Renal pelvis (tissue), 12 donors: Measurements from ENCODE around the gene TUBG2. TPM values are rescaled to one million over a fixed set of nuclear protein-coding genes. Genes with fewer than 3 reads are reported as not detected.
"Not testable (repeated sequence)": the region's sequence is repeated elsewhere in the genome, so short reads cannot be mapped to it uniquely, and the experiment has no call there.

Source experiments
- DNase-seq: peaks from one replicate; pipeline ENCODE4 v3.0.0-alpha.2; 2013
- long read RNA-seq, 16 experiments: transcript quantifications; one replicate each; lab custom pipeline, GENCODE V29; 2026
- polyA plus RNA-seq, 3 donors: library from polyadenylated mRNA; unstranded; fragments of 120-200 nt; gene quantifications; one replicate each; pipeline ENCODE4 v1.2.1, GENCODE V29; 2013; ENCODE audit not compliant: insufficient read length in 3 of 3

Gene TUBG2
- polyA plus RNA-seq: 10 to 100 TPM; 25.1 to 42.7 (median 38.7) TPM
- long read RNA-seq, donor 1, partial matches to known transcripts: 0 of 4 reads
- long read RNA-seq, donor 1, other reads (novel, unspliced or antisense): 0 of 4 reads
- long read RNA-seq, donor 2, partial matches to known transcripts: 0 of 4 reads
- long read RNA-seq, donor 2, other reads (novel, unspliced or antisense): 0 of 4 reads
- long read RNA-seq, donor 3, partial matches to known transcripts: 0 of 2 reads
- long read RNA-seq, donor 3, other reads (novel, unspliced or antisense): 0 of 2 reads
- long read RNA-seq, donor 4, partial matches to known transcripts: 0 of 2 reads
- long read RNA-seq, donor 4, other reads (novel, unspliced or antisense): 0 of 2 reads
- long read RNA-seq, donor 5: 0 reads
- long read RNA-seq, donor 6, partial matches to known transcripts: 0 of 4 reads
- long read RNA-seq, donor 6, other reads (novel, unspliced or antisense): 0 of 4 reads
- long read RNA-seq, donor 7, transcript TUBG2-201 (11 exons, 1,761 nt): major isoform, 5 of 5 reads
- long read RNA-seq, donor 7, partial matches to known transcripts: 0 of 5 reads
- long read RNA-seq, donor 7, other reads (novel, unspliced or antisense): 0 of 5 reads
- long read RNA-seq, donor 8, partial matches to known transcripts: 0 of 3 reads
- long read RNA-seq, donor 8, other reads (novel, unspliced or antisense): 0 of 3 reads
- long read RNA-seq, donor 9, partial matches to known transcripts: 0 of 2 reads
- long read RNA-seq, donor 9, other reads (novel, unspliced or antisense): 0 of 2 reads
- long read RNA-seq, donor 10, transcript TUBG2-201 (11 exons, 1,761 nt): major isoform, 5 of 5 reads
- long read RNA-seq, donor 10, partial matches to known transcripts: 0 of 5 reads
- long read RNA-seq, donor 10, other reads (novel, unspliced or antisense): 0 of 5 reads
- long read RNA-seq, donor 11, partial matches to known transcripts: 0 of 1 reads
- long read RNA-seq, donor 11, other reads (novel, unspliced or antisense): 0 of 1 reads
- long read RNA-seq, donor 12, transcript TUBG2-201 (11 exons, 1,761 nt): major isoform, 7 of 7 reads
- long read RNA-seq, donor 12, partial matches to known transcripts: 0 of 7 reads
- long read RNA-seq, donor 12, other reads (novel, unspliced or antisense): 0 of 7 reads
- long read RNA-seq, donor 13: 0 reads
- long read RNA-seq, donor 14: 0 reads
- long read RNA-seq, donor 15: 0 reads
- long read RNA-seq, donor 16, partial matches to known transcripts: 0 of 3 reads
- long read RNA-seq, donor 16, other reads (novel, unspliced or antisense): 0 of 3 reads

DNA sequence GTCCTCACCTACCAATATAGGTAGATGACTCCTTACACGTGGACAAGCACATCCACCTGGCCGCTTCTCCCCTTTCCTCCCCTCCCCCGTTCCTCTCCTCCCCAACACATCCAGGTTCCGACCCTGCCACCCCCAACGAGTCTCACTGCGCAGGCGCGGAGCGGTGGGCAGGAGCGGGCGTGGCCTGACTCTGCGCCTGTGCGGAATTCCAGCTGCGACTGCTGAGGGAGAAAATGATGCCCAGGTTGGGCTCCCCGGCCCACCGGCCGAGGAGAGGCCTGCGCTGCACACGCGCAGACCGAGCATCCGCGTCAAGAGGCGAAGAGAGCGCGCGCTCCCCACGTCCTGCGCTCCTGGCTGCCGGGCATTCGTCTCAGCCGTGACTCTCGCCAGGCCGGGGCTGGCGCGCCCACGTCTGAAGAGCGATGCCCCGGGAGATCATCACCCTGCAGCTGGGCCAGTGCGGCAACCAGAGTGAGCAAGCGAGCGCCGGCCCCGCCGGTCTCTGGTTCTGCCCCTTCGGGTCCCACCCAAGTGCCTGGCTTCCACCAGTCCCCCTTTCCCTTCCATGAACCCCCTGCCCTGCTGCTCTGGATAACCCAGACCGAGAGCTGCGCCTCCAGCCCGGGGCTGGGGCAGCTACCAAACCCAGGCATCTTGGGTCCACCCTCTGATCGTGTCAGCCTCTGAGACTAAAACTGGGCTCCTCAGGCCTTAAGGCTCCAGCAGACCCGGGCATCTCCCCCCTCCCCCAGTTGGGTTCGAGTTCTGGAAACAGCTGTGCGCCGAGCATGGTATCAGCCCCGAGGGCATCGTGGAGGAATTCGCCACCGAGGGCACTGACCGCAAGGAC, at the start of gene TUBG2:
TUBG2 (plus strand) TSS at position 206 of the 853 bp plus-strand sequence; CDS start at position 426, 220 bp downstream.
- DNase-seq: peak; percentile 92

DNA sequence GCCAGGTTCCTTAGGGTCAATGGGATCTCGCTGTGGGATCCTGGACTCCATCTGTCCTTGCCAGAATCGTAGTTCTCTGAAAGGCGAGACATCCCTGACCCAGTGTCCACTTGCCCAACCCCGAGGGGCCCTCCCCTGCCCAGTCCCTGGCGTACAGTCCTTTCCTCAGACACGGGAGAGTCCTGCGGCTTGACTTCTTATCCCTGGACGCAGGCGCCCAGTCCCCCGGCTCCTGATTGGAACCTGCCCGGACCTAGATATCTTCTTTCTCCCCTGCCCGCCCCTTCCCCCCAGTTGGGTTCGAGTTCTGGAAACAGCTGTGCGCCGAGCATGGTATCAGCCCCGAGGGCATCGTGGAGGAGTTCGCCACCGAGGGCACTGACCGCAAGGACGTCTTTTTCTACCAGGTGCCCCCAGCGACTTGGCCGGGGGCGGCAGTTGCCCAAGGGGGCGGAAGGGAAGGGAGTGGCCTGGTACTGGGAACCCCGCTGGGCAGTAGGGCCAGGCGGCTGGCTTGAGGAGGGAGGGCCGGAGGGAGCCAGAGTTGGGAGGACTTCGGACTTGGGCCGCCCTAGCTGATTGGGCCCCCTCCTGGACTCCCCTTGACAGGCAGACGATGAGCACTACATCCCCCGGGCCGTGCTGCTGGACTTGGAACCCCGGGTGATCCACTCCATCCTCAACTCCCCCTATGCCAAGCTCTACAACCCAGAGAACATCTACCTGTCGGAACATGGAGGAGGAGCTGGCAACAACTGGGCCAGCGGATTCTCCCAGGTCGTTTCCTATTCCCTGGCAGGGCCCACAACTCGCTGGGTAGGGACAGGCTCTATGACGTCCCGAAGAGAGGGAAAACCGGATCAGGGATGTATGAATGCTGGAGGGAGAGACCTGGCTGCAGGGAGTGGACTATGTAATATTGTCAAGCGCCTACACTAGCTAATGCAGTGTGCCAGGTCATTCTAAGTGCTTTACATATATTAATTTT, 49.0 kb upstream of the TUBG2 start:
- DNase-seq: peak; percentile 26

DNA sequence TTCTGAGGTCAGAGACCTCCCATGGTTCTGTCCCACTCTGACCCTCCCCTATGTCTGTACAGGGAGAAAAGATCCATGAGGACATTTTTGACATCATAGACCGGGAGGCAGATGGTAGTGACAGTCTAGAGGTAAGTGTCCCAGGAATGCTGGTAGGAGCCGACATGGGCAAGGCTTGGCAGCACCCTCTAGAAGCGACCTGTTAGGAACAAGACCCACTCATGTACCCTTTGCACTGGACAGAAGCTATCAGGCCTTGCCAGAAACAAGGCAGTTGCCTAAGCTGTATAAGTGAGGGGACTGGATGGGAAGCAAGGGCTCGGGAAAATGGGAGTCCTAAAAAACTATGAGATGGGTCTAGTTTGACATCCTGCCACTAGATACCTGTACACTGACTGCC, 47.1 kb upstream of the TUBG2 start:
- no peak for DNase-seq

DNA sequence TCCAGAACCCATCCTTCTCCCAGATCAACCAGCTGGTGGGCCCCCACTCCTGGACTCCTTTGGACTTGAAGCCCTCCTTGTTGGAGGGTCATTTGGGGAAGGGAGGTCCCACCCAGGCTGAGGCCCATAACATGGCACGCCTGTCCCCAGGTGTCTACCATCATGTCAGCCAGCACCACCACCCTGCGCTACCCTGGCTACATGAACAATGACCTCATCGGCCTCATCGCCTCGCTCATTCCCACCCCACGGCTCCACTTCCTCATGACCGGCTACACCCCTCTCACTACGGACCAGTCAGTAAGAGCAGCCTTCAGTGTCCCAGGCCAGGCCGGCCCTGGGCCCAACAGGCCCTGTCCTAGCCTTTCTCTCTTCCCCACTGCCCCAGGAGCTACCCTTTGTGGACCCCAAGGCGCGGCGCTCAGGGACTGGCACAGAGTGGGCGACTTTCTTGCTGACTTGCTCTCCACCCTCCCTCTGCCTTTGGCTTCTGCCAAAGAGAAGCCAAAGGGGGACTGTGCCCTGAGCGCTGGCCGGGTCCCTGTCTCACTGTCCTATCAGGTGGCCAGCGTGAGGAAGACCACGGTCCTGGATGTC, 45.3 kb upstream of the TUBG2 start:
- DNase-seq: no peak

DNA sequence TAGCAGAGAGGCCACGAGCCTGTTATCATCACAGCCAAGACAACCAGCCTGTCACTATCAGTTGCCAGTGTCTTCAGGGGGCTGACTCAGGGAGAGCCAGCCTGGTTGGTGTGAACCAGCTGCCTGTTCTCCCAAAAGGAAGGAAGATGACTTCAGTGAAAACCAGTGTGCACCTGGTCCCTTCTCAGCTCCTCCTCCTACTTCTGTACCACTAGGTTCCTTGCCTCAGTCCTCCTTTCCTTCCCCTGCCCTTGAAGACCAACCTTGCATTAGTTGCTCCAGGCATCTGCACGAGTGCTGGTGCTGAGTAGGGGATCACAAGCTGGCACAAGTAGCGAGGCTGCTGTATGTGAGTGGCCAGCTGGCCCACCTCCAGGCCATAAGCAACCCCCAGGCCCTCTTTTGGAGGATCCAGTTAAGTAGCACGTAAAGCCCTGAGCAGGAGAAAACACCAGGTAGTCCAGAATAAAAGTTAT, 41.1 kb upstream of the TUBG2 start:
- no peak for DNase-seq

DNA sequence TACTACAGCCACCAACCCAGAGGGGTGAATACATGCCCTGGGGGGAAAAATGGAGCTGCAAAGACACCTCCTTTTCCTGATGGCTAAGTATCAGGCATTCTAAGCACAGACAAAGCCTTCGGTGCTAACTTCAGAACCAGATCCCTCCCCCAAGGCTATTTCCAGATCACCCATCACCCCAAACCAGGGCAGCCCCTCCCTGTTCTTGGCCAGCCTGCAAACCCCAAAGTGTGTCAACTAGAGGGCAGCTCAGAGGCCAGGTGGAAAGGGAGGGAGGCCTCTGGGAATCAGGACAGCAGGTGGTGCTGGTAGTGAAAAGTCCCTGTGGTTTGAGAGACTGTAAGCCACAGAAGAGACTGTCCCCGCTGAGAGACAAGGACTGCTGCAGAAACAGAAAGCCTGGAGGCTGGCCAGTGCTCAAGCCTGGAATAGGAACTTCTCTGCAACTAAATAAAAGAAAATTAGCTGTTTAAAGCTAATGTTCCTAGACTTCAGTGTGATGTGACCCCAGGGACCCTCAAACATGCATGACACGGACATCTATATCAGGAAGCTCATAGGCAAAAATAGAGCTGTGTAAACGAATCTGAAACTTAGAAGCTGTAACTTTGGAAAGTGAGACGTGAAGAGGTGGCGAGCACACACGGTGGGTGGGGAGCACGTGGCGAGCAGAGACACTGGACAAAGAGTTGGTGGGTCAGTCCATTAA, 40.5 kb upstream of the TUBG2 start:
- DNase-seq: no peak

DNA sequence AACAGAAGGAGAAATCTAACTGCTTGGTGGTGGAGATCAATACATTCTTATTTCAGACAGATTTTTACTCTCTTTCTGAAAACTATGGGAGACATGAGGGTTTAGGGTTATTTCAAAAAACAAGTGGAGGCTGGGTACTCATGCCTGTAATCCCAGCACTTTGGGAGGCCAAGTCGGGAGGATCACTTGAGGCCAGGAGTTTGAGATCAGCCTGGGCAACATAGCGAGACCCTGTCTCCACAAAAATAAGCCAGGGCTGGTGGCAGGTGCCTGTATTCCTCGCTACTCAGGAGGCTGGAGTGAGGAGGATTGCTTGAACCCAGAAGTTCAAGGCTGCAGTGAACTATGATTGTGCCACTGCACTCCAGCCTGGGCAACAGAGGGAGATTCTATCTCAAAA, 37.1 kb upstream of the TUBG2 start:
- DNase-seq: not testable (repeated sequence)

DNA sequence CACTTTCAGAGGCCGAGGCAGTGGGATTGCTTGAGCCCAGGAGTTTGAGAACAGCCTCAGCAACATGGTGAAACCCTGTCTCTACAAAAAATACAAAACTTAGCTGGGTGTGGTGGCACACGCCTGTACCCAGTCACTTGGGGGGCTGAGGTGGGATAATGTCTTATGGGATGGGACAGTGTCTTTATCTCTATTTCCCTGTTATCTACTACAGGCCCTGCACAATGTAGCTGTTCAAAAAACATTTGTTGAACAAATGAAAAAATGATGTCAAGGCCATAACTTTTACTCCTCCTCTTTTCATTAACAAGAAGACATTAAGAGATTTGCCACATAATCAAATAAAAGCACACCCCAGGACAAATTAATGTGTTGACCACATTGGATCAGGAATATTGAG, 35.8 kb upstream of the TUBG2 start:
- DNase-seq: no peak

DNA sequence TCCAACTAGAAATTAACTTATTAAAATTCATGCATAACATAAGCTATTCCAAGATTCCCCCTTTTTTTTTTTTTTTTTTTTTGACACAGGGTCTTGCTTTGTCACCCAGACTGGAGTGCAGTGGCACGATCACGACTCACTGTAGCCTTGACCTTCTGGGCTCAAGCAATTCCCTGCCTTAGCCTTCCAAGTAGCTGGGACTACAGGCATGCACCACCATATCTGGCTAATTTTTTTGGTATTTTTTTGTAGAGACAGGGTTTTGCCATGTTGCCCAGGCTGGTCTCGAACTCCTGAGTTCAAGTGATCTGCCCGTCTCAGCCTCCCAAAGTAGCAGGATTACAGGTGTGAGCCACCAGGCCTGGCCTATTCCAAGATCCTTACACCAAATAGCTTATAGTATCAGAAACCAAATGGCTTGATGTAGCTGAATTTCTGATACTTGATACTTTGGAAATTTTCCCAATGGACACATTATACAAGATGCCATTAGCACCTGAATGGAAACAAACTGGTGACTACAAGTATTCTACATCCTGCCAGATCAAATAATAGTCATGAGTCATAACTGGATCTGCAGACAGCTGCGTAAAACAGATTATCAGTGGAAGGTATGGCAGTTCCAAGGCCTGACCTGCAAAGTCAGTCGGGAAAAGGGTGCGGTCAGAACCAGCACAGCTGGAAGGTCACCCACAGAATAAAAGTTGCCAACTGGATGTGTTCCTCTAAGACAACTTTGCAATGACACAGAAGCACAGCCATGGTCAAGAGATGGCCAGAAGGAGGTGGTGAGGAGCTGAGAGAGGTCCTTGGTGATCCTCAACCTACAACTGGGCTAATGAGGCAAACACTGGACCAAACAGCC, 35.1 kb upstream of the TUBG2 start:
- DNase-seq: no peak

DNA sequence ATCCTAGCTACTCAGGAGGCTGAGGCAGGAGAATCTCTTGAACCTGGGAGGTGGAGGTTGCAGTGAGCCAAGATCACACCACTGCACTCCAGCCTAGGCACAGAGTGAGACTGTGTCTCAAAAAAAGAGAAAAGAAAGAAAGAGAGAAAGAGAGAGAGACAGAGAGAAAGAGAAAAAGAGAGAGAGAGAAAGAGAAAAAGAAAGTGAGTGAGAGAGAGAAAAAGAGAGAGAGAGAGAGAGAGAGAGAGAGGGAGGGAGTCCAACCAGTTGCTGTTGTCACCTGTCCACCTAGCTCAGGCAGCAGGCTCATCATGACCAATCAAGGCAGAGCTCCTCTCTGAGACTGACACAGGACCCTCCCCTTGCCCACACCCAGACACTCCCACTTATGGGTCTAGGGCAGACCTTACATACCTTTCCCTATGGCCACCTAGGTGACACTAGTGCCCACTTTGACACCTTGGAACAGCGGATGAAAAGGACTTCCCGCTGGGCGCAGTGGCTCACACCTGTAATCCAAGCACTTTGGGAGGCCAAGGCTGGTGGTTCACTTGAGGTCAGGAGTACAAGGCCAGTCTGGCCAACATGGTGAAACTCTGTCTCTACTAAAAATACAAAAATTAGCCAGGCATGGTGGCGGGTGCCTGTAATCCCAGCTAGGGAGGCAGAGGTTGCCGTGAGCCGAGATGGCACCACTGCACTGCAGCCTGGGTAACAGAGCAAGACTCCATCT, 31.9 kb upstream of the TUBG2 start:
- DNase-seq: not testable (repeated sequence)

DNA sequence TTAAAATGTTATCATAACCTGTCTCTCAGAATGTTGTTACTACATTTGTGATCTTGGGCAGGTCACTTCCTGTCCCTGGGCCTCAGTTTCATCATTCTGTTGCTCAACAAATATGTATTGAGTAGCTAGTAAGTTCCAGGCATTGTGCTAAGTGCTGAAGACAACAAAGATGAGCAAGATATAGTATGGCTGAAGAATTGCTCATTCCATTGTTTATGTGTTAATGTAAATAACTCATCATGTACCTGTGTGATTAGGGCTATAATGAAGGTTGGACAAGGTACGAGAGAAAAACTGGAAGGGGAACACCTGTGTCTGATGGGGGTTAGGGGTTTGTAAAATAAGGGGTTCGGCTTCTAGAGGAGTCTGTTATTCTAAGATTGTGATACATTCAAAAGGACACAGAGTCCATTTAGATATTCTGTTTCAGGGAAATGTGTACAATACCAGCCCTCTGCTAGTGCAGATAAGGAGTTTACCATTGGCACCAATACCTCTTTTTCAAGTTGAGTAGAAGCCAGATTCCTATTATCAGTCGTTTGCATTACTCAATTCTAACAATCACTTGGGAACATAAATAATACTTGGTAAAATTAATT, 29.6 kb upstream of the TUBG2 start:
- DNase-seq: no peak

DNA sequence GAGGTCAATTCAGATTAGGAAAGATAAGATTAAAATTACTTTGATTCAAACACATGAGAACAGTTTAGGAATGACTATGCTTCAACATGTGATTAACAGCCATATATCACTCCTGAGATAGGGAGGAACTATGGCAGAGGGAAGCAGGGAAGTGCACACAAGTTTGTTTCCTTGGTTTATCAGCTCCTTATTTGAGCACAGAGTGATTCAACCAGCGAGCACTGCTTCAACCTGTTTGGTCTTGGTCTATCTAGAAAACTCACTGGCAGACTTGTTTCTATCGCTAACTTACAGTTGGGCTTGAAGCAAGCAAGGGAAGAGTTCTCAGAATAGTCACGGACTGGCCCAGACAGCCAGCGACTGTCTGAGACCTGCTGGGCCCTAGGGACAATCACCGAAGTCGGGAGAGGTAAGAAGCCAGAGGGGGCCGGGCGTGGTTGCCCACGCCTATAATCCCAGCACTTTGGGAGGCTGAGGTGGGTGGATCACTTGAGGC, 26.1 kb upstream of the TUBG2 start:
- no peak for DNase-seq

DNA sequence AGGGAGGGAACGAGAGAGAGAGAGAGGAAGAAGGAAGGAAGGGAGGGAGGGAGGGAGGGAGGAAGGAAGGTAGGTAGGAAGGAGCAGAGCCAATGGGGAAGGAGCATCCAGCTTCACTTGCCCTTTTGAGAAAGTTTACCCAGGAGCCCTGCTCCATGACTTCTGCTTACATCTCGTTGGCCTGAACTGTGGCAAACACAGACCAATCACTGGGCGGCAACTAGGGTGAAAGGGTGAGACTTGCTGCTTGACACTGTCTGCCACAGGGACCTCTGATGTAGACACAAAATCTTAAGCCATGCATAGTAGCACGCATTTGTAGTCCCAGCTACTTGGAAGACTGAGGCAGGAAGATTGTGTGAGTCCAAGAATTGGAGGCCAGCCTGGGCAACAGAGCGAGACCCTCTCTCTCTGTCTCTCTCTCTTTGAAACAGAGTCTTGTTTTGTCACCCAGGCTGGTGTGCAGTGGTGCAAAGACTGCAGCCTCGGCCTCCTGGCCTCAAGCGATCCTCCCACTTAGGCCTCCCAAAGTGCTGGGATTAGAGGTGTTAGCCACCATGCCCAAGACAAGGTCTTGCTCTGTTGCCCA, 19.5 kb upstream of the TUBG2 start:
- no peak for DNase-seq

DNA sequence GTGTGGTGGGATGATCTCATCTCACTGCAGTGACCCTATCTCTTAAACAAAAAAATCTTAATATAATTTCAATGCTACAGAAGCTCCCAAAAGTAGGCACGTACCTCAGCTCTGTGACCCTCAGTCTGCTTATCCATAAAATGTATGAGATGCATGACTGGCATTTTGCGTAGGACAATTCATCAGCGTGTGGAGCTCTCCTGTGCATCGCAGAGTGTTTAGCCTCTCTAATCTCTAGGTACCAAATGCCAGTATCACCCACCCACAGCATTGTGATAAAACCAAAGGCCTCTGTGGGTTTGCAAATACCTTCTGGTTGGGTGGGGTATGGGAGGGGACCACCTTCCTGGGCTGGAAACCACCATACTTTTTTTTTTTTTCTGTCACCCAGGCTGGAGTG, 19.0 kb upstream of the TUBG2 start:
- no peak for DNase-seq

DNA sequence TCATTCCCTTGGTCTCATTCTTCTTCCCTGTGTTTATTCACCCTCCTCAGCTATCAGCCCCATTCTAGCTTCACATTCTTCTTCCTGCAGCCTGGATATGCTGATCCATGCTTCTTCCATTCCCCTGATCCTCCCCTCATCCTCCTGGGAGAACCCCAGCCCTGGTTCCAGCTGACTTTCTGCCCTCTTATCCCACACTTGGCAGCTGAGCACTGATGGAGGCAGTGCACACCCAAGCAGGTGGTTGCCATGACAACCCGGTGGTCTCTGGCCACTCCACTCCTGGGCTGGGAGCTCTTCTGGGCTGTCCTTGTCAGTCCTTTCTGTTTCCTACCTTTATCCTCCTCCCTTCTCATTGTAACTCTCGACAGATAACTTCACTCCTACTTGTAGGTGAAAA, 16.7 kb upstream of the TUBG2 start:
- DNase-seq: no peak

DNA sequence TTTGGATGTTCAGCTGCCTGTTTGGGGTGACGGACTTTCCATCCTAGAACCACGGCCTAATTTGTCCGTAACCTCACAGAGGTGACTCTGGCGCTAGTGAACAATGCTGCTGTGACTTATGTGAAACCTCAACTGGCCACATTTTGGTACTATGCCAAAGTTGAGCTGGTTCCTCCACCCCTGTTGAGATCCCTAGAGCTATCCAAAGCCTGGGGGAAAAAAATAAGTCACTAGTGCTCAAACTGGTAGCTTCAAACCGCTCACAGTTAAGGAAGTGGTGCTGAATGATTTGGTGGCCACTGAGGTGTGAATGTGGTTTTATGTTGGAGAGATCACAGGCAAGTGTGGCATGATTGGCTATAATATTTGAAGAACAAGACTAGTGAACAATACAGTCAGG, 11.3 kb upstream of the TUBG2 start:
- no peak for DNase-seq
